ENCODE measurements around the gene ZNF148.
A peak's percentile ranks its signal among the peaks of the same experiment; 100 is the strongest.

ZNF148 gene

GRCh38 chr3:125236331-125236903 lies 138.7 kb downstream of the ZNF148 start:
- no peak for DNase-seq (ENCODE audit: low read depth)
- H3K4me3 ChIP-seq (ENCODE audit: low read length): no peak overlapping the region
- no peak for TF ChIP-seq CTCF (IDR thresholded peaks at IDR 0.05; ENCODE audit: insufficient read depth, low read depth, low read length, missing control alignments)

- no peak overlapping the region for H3K4me3 ChIP-seq (ENCODE audit: low read length)
- TF ChIP-seq CTCF (IDR thresholded peaks at IDR 0.05; ENCODE audit: insufficient read depth, low read depth, low read length, missing control alignments): no peak
- DNase-seq (ENCODE audit: low read depth): no peak
These were observed 140.3 kb downstream of the ZNF148 start for GRCh38 chr3:125234831-125235230.

GRCh38 chr3:125232401-125232800 lies 142.7 kb downstream of the ZNF148 start:
- TF ChIP-seq CTCF (IDR thresholded peaks at IDR 0.05; ENCODE audit: insufficient read depth, low read depth, low read length, missing control alignments): no peak
- DNase-seq (ENCODE audit: low read depth): no peak
- H3K4me3 ChIP-seq (ENCODE audit: low read length): no peak overlapping the region

- no peak for TF ChIP-seq CTCF (IDR thresholded peaks at IDR 0.05; ENCODE audit: insufficient read depth, low read depth, low read length, missing control alignments)
- no peak overlapping the region for H3K4me3 ChIP-seq (ENCODE audit: low read length)
- peak; percentile 63 for DNase-seq (ENCODE audit: low read depth)
These were observed 143.2 kb downstream of the ZNF148 start for GRCh38 chr3:125231895-125232294.

- no peak for DNase-seq (ENCODE audit: low read depth)
- TF ChIP-seq CTCF (IDR thresholded peaks at IDR 0.05; ENCODE audit: insufficient read depth, low read depth, low read length, missing control alignments): no peak
- no peak overlapping the region for H3K4me3 ChIP-seq (ENCODE audit: low read length)
These were observed 145.4 kb downstream of the ZNF148 start for GRCh38 chr3:125229707-125230106.

- H3K4me3 ChIP-seq (ENCODE audit: low read length): no peak overlapping the region
- no peak for DNase-seq (ENCODE audit: low read depth)
- TF ChIP-seq CTCF (IDR thresholded peaks at IDR 0.05; ENCODE audit: insufficient read depth, low read depth, low read length, missing control alignments): no peak
These were observed 146.0 kb downstream of the ZNF148 start for GRCh38 chr3:125229168-125229567.

- H3K4me3 ChIP-seq (ENCODE audit: low read length): no peak overlapping the region
- TF ChIP-seq CTCF (IDR thresholded peaks at IDR 0.05; ENCODE audit: insufficient read depth, low read depth, low read length, missing control alignments): no peak
- no peak for DNase-seq (ENCODE audit: low read depth)
These were observed 153.3 kb downstream of the ZNF148 start for GRCh38 chr3:125221831-125222230.
